Thoracic aorta (tissue), 2 donors: ENCODE measurements around the gene PFDN2. TPM values are rescaled to one million over a fixed set of nuclear protein-coding genes. Genes with fewer than 3 reads are reported as not detected.

Experiments
- ATAC-seq: fragments of 150-250 bp; one replicate; pipeline ENCODE4 v1.8.0; 2017; ENCODE audit warnings: low read depth; ENCODE audit not compliant: insufficient number of reproducible peaks, low FRiP score
- DNase-seq: peaks from one replicate; pipeline ENCODE4 v3.0.0-alpha.2; 2020; ENCODE audit warnings: low spot score
- H3K27ac ChIP-seq, 2 donors: fragments of 200-600 bp; sonication (generic); 1 replicate in 1 of 2; 2 replicates in 1 of 2; pipeline ENCODE4 v1.5.1; 2016; ENCODE audit warnings: mild to moderate bottlenecking in 2 of 2, moderate library complexity in 2 of 2
- H3K27me3 ChIP-seq: fragments of 200-600 bp; sonication (generic); replicated peaks from 2 replicates; pipeline ENCODE4 v1.6.0; 2016; ENCODE audit warnings: mild to moderate bottlenecking; ENCODE audit not compliant: insufficient read depth
- H3K36me3 ChIP-seq: fragments of 200-600 bp; sonication (generic); one replicate; pipeline ENCODE4 v1.5.1; 2016
- H3K4me1 ChIP-seq, 2 donors: fragments of 200-600 bp; sonication (generic); 1 replicate in 1 of 2; 2 replicates in 1 of 2; pipeline versions ENCODE4 v1.5.1 to v1.6.0; 2016; ENCODE audit warnings: low read depth in 2 of 2, mild to moderate bottlenecking in 1 of 2; ENCODE audit not compliant: control insufficient read depth in 1 of 2
- H3K4me3 ChIP-seq: fragments of 200-600 bp; sonication (generic); 2 replicates; pipeline ENCODE4 v1.5.1; 2016; ENCODE audit warnings: mild to moderate bottlenecking
- H3K9me3 ChIP-seq: fragments of 200-600 bp; sonication (generic); 2 replicates; pipeline ENCODE4 v1.5.1; 2016
- total RNA-seq, 2 donors: library from RNA; depleted of rRNA; stranded (reverse); fragments of >200 nt; gene quantifications; one replicate each; pipeline versions ENCODE4 v1.1.0 to v1.2.3, GENCODE V29; 2016
- TF ChIP-seq, protein P1 (sequence below): fragments of 200-600 bp; sonication (generic); IDR thresholded peaks from one replicate; pipeline ENCODE4 v1.5.1; 2019; ENCODE audit warnings: antibody characterized with exemption

Gene PFDN2
- total RNA-seq, 2 donors from 2014 or later = 22.7 to 92.7 TPM

DNA sequence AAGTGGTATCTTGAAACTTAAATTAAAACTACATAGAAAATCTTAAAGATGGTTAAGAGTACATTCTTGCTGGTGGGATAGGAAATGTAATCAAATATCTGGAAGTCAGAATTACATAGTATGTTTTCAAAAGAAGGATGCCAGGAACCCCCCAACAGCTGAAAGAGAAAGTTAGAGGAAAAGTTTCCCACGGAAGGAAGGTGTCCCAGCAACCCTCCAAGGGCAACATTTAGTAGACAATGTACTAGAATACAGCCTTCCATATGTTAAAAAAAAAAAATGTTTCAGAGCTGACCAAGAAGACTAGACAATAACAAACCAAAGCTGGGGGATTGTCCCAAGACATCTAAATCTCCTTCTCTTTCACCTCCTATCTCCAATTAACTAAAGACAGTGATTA lies 12.4 kb upstream of the PFDN2 start:
- Histone ChIP-seq H3K9me3 (no peaks in the 10 kb centered on the region), H3K4me1 (peaks cover 15 to 53% of the 10 kb centered on the region in 2 donors), H3K4me3 (no peak overlapping the region), H3K27me3 (no peaks in the 10 kb centered on the region), H3K36me3 (peaks cover 14% of the 10 kb centered on the region), H3K27ac (no peak overlapping the region)
- ATAC-seq (no peak), DNase-seq (no peak)
- TF ChIP-seq, protein P1, sequence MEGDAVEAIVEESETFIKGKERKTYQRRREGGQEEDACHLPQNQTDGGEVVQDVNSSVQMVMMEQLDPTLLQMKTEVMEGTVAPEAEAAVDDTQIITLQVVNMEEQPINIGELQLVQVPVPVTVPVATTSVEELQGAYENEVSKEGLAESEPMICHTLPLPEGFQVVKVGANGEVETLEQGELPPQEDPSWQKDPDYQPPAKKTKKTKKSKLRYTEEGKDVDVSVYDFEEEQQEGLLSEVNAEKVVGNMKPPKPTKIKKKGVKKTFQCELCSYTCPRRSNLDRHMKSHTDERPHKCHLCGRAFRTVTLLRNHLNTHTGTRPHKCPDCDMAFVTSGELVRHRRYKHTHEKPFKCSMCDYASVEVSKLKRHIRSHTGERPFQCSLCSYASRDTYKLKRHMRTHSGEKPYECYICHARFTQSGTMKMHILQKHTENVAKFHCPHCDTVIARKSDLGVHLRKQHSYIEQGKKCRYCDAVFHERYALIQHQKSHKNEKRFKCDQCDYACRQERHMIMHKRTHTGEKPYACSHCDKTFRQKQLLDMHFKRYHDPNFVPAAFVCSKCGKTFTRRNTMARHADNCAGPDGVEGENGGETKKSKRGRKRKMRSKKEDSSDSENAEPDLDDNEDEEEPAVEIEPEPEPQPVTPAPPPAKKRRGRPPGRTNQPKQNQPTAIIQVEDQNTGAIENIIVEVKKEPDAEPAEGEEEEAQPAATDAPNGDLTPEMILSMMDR = no peak

DNA sequence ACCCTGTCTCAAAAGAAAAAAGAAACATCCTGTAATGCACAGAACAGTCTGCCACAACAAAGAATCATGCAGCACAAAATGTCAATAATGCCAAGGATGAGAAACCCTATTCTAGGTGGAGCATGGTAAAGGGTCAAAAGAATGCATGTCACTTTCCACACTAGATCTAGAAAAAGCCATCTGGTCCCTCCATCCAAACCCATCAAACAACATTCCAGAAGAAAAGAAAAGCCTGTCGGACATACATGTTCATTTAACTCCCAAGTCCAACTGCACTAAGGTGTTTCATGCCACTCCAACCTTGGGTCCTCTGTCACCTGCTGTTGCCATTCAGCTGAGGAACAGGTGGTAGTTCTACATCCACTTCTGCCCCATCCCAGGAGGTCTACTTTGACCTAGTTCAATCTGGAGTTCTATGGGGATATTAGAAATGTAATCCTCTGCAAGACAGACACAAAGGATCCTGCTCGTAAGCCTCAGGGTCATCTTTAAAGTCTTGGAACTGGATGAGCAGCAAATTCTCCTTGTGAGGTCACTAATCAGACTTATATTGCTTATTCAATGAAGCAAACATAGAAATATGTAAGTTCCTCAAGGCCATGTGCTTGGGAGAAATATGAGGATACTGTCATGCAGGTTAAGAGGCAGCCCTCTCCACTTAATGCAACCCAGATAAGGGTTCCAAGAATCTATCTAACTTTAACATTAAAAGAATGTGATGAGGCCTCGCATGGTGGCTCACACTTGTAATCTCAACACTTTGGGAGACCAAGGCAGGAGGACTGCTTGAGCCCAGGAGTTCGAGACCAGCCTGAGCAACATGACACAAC lies 11.0 kb upstream of the PFDN2 start:
- Histone ChIP-seq H3K36me3 (peaks cover 23% of the 10 kb centered on the region), H3K27me3 (no peaks in the 10 kb centered on the region), H3K9me3 (no peaks in the 10 kb centered on the region), H3K27ac (no peak overlapping the region), H3K4me1 (peaks cover 13 to 47% of the 10 kb centered on the region in 2 donors), H3K4me3 (no peak overlapping the region)
- DNase-seq (no peak), ATAC-seq (no peak)
- TF ChIP-seq, protein P1 = no peak

DNA sequence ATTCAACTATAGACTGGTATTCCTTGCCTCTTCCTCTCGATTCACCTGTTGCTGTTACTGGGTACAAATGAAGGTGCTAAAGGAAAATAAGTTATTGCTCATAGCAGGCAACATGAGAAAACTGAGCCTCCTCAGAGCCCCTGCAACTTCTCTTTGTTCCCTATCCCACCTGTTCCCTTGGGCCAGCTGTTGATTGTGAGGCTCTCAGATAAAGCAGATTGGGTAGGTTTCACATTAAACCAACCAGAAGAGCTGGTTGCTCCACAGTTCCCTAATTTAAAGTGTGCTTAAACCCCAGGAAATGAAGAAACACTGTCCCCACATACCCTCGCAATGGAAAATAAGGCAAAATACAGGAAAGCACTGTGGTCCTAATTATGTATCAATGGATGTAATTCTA lies 9.8 kb upstream of the PFDN2 start:
- Histone ChIP-seq H3K27me3 (no peaks in the 10 kb centered on the region), H3K4me3 (no peak overlapping the region), H3K27ac (no peak overlapping the region), H3K4me1 (peaks cover 9 to 42% of the 10 kb centered on the region in 2 donors), H3K36me3 (peaks cover 31% of the 10 kb centered on the region), H3K9me3 (no peaks in the 10 kb centered on the region)
- DNase-seq (no peak), ATAC-seq (no peak)
- TF ChIP-seq, protein P1 = no peak

DNA sequence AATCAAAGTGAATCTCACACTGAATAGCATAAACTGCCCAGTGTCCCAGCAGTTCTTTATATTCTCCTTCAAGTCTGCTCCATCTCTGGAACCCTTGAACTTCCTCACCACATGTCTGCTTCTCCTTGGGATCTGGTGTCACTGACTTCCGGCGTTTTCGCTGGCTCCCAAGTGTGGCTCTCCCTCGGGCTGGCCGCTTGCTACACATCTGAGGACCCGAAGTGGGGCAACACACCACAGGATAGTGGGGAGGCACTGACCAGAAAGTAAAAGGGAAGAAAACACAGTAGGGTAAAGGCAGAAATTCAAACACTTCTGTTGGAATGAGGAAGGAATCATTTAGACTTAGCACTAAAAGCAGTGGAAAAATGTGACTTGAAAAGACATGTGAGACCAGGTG lies 5.1 kb upstream of the PFDN2 start:
- Histone ChIP-seq H3K4me3 (no peak overlapping the region), H3K36me3 (peaks cover 38% of the 10 kb centered on the region), H3K9me3 (no peaks in the 10 kb centered on the region), H3K4me1 (peaks cover 7 to 31% of the 10 kb centered on the region in 2 donors), H3K27me3 (no peaks in the 10 kb centered on the region), H3K27ac (no peak overlapping the region)
- no peak for ATAC-seq
- no peak for DNase-seq
- TF ChIP-seq, protein P1 = no peak

DNA sequence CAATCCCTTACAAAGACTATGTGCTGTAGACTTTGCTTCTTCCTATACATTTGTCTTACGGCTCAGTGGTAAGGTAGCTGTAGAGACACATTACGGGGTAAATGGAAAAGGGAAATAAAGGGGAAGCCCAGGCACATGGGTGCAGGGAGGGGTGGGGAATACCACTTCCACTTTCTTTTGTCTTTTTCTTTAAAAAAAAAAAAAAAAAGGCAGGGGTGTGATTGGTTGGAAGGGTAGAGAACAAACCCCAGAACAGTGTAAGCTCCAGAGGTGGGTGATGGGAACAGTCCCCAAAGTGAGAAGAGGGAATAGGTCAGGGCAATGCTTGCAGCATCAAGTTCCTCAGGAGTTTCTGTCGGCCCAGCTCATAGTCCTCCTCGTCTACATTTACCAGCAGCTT lies 4.0 kb upstream of the PFDN2 start:
- TF ChIP-seq, protein P1 = no peak
- ATAC-seq = no peak
- DNase-seq = no peak
- no peaks in the 10 kb centered on the region for H3K9me3 ChIP-seq
- peaks cover 33% of the 10 kb centered on the region for H3K36me3 ChIP-seq
- peaks cover 10 to 26% of the 10 kb centered on the region in 2 donors for H3K4me1 ChIP-seq
- no peak overlapping the region for H3K27ac ChIP-seq
- H3K4me3 ChIP-seq = no peak overlapping the region
- H3K27me3 ChIP-seq = no peaks in the 10 kb centered on the region
